Non-pigmented ciliary epithelial cell (primary cell): ENCODE measurements around the gene ITGB4.

Experiments used
- DNase-seq: peaks from one replicate; pipeline ENCODE4 v3.0.0-alpha.2; 2010; ENCODE audit warnings: low read depth

Gene ITGB4

DNA sequence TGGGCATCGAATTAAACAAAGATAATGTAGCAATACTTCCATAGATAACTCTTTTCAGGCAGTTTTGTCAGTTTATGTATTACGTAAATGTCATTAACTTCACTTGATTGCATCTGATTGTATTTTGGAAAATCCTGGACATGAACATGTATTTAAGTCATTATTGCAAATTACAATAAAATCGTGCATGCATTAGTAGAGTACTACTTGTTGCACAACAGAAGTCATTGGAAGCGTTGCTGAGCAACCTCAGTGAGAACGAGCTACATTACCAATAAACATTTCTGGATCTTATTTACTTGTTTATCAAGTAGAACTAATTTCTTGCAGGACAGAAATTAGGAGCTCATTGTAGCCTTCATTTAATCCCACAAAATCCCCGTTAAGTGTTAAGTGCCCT, 70.0 kb downstream of the ITGB4 start:
- DNase-seq, result no peak

DNA sequence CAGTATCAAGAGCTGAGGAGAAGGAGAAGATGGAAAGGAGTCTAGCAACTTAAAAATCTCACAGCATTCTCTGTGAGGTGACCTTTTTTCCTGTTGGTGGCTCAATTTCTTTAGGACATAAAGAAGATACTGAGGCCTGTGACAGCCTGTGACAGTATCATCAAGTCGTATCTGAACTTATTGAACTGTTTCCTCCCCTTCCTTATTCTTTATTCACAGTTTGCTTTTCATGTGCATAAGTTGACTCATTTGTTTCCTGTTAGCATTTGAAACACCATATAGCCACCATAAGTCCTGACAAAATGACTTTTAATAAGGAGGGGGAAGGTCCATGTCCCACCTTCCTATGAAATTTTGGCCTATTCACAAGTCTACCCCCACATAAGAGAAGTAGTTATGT, 72.2 kb downstream of the ITGB4 start:
- DNase-seq, result no peak

DNA sequence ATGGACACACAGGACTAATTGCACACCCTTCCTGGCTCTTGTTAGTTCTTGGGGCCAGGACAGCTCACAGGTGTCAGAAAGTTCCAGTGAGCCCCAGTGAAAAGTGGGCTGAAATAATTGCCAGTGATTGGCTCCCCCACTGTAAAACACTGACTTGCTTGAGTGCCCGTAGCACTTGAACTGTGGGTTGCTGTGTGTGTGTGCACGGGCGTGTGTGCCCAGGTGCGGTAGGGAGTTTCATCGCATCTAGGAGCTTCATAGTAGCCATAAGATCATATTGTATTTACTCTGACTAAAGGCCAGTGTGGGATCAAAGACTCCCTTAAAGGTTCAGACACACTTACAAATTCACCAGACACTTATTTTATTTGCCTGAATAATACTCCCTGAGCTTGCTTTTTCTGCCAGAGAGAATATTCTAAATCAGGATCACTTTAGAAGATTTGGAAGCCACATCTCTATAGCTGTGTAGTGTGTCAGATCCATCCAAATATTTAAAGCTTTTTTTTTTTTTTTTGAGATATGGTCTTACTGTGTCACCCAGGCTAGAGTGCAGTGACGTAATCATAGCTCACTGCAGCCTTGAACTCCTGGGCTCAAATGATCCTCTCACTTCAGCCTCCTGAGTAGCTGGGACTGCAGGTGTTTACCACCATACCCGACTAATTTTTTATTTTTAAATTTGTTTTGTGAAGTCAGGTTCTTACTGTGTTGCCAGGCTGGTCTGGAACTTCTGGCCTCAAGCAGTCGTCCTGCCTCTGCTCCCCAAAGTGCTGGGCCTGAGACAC, 74.8 kb downstream of the ITGB4 start:
- no peak for DNase-seq

DNA sequence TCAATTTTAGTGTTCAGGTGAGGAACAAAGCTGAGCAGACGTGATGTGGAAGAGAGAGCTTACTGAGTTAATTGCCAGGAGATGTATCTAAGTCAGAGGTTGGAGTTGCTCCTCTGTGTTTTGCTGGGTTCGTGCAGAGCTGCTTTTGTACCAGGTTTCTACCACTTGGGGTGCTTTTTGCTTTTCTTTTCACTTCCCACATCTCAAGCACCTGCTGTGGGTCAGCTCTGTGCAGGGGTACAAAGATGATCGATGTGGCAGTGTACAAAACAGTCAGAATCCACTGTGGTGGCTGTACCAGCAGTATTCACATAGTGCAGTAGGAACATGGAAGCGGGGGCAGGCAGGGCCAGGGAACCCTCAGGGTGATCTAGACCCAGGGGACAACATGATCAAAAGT, 78.1 kb downstream of the ITGB4 start:
- no peak for DNase-seq

DNA sequence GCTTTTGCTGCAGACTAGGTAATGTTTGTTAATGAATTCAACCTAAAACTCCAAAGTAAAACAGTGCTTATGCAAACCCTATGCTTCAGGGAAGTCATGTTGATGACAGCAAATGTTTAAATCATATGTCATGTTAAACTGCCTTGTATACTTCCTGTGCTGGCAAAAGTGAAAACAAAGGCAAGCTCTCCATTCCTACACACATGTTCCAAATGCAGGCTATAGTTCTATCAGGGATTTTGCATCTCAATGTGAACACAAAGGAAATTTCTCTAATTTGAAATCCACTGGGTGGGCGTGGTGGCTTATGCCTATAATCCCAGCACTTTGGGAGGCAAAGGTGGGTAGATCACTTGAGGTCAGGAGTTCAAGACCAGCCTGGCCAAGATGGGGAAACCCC, 82.6 kb downstream of the ITGB4 start:
- no peak for DNase-seq

DNA sequence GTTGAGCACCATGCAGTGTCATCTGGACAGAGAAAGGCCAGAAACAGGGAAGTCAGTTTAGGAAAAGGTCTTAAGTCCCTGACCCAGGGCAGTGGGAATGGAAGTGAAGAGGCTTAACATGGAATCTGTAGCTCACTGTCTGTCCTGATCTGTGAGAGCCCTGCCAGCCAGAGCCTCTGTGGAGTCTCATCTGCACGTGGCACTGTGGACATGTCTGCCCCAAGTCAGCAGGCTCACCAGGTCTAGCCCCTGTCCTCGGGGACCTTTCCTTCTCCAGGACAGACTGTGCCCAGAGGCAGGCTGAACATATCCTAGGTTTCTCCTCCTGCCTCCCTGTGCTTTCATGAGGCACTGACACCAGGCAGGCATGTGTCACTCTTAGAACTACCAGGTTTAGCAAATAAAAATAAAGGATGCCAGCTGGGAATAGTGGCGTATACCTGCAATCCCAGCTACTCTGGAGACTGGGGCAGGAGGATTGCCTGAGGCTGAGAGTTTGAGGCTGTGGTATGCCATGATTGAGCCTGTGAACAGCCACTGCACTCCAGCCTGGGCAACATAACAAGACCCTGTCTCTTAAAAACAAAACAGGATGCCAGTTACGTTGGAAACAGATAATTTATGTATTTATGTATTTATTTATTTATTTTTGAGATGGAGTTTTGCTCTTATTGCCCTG, 85.7 kb downstream of the ITGB4 start:
- no peak for DNase-seq
